IMR-90 (cell line): ENCODE measurements around the gene MAGEB17.

Experiments
- BHLHE40 ChIP-seq: fragments of 150-350 bp; IDR thresholded peaks from 2 replicates; pipeline ENCODE4 v1.6.1; 2016; ENCODE audit warnings: mild to moderate bottlenecking, low read depth, low read length
- CHD1 ChIP-seq: IDR thresholded peaks from 2 replicates; pipeline ENCODE4 v1.6.1; 2012; ENCODE audit warnings: low read depth, low read length, improper control_type of control experiment
- NFE2L2 ChIP-seq: fragments of 150-350 bp; IDR thresholded peaks from 2 replicates; pipeline ENCODE4 v1.6.1; 2016; ENCODE audit warnings: low read depth, mild to moderate bottlenecking, low read length
- TF ChIP-seq, protein P1 (sequence below): conservative IDR thresholded peaks from 2 replicates; pipeline ENCODE4 v1.5.1; 2012; ENCODE audit warnings: mild to moderate bottlenecking, low read depth, low read length, improper control_type of control experiment

DNA sequence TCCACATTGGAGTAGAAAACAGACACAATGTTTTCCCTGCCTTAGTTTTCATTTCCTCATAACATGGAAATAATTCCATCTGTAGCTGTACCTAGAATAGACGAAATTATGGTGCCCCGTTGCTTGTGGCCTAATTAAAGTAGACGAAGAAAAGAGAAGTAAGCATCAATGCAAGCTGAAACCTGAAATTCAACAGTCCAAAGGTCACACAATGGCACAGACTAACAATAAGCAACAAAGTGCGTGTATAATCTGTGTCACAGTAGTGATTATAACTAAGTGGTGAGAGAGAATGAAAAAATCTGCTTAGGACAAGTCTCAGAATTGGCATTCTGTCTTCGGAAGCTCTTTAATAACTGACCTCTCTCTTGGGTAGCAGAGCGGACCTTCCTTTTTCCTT, 24.3 kb downstream of the MAGEB17 start:
- TF ChIP-seq, protein P1, sequence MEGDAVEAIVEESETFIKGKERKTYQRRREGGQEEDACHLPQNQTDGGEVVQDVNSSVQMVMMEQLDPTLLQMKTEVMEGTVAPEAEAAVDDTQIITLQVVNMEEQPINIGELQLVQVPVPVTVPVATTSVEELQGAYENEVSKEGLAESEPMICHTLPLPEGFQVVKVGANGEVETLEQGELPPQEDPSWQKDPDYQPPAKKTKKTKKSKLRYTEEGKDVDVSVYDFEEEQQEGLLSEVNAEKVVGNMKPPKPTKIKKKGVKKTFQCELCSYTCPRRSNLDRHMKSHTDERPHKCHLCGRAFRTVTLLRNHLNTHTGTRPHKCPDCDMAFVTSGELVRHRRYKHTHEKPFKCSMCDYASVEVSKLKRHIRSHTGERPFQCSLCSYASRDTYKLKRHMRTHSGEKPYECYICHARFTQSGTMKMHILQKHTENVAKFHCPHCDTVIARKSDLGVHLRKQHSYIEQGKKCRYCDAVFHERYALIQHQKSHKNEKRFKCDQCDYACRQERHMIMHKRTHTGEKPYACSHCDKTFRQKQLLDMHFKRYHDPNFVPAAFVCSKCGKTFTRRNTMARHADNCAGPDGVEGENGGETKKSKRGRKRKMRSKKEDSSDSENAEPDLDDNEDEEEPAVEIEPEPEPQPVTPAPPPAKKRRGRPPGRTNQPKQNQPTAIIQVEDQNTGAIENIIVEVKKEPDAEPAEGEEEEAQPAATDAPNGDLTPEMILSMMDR, result no peak
- TF ChIP-seq BHLHE40, result no peak
- no peak for TF ChIP-seq CHD1
- TF ChIP-seq NFE2L2, result no peak
